SKM-1 treated with dmso at 0.1 percent for 144 hours (cell line): ENCODE data around the gene SLC9A7.

ENCODE experiments used
- DNase-seq: peaks from one replicate; lab custom pipeline; 2025; ENCODE audit not compliant: unreplicated experiment; lab: John Stamatoyannopoulos, UW

Gene SLC9A7

GRCh38 chrX:46575586-46575985, 183.3 kb downstream of the SLC9A7 start:
- no peak for DNase-seq

DNA sequence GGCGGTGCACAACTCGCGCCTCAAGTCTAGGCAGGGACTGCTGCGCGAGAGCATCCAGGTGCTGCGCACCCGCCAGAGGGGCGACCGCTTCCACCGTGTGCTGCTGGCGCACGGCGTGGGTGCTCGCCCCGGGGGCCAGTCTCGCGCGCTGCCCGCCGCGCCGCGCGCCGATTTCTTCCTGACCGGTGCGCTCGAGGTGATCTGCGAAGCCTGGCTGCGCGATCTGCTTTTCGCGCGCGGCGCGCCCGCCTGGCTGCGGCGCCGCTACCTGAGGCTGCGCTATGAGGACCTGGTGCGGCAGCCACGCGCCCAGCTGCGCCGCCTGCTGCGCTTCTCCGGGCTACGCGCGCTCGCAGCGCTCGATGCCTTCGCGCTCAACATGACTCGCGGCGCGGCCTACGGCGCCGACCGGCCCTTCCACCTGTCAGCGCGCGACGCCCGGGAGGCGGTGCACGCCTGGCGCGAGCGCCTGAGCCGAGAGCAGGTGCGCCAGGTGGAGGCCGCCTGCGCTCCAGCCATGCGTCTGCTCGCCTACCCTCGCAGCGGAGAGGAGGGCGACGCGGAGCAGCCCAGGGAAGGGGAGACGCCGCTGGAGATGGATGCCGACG, 184.0 kb downstream of the SLC9A7 start:
- DNase-seq, result no peak

GRCh38 chrX:46573892-46574773, 184.8 kb downstream of the SLC9A7 start:
- peak; percentile 18 for DNase-seq

GRCh38 chrX:46573331-46573891, 185.5 kb downstream of the SLC9A7 start, which contains the start of gene CHST7:
Gene CHST7, plus strand, starts transcription at chrX:46573765. Its CDS starts 167 bp downstream, at chrX:46573932.
- DNase-seq, result peak; percentile 15

- peak; percentile 2 for DNase-seq
These were observed 186.5 kb downstream of the SLC9A7 start for GRCh38 chrX:46572340-46572936.

DNA sequence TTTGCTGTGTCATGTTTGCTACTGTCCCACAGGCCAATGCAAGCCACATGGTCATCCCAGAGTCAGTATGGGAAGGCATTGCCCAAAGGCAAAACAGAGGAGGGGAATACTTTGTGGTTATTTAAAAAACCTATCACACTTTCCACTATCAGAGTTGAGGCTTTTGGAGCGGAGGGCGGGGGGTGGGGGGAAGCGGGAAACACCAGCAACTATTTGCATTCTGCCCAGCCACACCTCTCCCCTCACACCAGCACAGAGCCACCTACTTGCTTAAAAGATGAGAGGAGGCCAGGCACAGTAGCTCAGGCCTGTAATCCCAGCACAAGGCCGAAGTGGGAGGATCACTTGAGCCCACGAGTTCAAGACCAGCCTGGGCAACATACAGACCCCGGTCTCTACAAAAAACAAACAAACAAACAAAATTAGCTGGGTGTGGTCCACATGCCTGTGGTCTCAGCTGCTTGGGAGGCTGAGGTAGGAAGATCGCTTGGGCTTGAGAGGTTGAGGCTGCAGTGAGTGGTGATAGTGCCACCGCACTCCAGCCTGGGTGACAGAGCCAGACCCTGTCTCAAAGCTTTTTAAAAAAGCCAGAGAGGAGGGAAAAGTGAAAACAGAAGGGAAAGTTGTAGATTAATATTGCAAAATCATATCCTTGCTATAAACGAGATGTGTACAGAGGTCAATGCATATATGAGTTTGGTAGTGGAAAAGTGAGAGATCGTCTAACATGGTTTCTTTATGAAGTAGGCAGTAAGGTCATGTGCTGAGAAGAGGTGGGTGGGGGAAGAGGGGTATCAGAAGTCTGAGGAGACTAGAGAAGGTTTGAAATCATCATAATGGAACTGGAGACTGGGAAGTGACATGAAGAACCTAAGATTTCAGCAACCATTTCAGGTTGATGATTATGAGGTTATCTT, 187.2 kb downstream of the SLC9A7 start:
- DNase-seq, result no peak

DNA sequence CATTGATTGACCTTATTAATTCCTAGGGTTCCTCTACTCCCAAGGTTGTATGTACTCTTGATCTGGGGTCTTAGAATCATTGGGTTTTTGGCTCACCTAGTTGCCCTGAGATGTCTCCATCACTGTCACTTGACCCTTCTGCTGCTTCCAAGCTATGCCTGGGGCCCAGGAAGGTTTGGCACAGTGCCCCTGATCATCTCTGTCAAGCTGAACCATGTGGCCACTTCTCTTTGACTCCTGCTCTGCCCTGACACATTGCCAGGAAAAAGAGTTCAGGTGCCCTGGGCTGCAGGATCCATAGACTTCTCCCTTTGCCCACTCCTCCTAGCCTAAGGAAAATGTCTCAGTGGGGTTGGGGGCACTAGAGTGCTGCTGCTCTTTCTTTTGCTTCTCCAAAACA, 189.3 kb downstream of the SLC9A7 start:
- DNase-seq, result no peak

GRCh38 chrX:46567388-46567787, 191.5 kb downstream of the SLC9A7 start:
- DNase-seq, result no peak

GRCh38 chrX:46561824-46562657, 196.9 kb downstream of the SLC9A7 start:
- DNase-seq, result peak; percentile 30

DNA sequence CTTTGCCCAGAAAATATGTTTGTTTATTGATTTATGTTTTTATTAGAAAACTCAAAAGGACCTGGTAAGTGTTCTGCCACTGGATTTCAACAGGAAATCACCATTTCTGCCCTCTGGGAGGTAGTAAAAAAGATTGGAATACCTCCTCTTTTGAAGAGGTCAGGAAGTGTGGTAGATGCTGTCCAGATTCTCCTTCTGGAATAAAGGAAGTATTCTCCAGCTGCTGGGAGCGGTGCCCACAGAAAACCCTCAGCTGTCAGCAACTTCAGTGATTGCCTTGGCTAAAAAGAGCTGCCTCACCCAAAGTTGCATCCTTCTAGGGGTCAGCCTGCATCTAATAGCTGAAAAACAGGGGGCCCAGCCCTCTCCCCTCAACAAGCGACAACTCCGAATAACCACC, 199.9 kb downstream of the SLC9A7 start:
- DNase-seq, result no peak

- DNase-seq, result no peak
These were observed 204.0 kb downstream of the SLC9A7 start for GRCh38 chrX:46554942-46555341.

DNA sequence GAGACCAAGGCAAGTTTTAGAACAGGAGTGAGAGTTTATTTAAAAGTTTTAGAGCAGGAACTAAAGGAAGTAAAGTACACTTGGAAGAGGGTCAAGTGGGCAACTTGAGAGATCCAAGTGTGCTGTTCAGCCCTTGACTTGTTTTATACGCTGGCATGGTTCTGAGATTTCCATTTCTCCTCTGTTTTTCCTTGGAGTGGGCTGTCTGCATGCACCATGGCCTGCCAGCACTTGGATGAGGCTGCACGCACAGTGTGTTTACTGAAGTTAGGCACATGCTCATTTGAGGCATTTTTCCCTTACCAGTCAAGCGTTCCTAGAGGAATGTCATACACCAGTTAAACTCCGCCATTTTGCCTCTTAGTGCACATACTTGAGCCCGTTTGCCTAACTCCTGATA, 205.0 kb downstream of the SLC9A7 start:
- no peak for DNase-seq

DNA sequence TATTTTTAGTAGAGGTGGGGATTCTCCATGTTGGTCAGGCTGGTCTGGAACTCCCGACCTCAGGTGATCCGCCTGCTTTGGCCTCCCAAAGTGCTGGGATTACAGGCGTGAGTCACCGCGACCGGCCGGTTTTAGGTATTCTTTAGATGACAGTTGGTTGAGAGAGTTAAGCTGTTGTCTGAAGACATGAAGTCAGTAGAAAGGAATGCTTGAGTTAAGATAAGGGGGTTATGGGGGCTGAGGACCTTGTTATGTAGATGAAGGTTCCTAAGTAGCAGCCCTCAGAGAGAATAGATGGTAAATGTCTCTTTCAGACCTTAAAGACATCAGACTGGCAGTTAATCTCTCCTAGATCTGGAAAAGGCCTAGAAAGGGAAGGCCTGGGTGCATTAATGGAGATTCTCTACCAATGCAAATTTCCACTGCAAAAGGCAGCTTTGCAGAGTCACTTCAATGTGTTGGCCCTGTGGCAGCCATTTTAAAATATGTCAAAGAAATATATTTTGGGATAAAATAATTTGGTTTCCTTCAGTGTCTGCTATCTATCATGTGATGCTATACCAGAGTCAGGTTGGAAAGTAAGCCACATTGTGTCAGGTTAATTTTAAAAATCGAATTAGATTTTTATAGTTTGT, 207.3 kb downstream of the SLC9A7 start:
- DNase-seq, result no peak

GRCh38 chrX:46549914-46550313, 209.0 kb downstream of the SLC9A7 start:
- DNase-seq, result no peak
